Smooth muscle cell (in vitro differentiated cells): ENCODE measurements around the gene FGF12. TPM values are rescaled to one million over a fixed set of nuclear protein-coding genes. Genes with fewer than 3 reads are reported as not detected.

ENCODE experiments used
- DNase-seq: peaks from one replicate; lab custom pipeline; 2025; ENCODE audit not compliant: unreplicated experiment; lab: John Stamatoyannopoulos, UW
- H2AFZ ChIP-seq: fragments of 200-600 bp; sonication (generic); 2 replicates; pipeline ENCODE4 v1.6.0; 2016; ENCODE audit warnings: antibody characterized with exemption, low read depth, mild to moderate bottlenecking
- H3F3A ChIP-seq: fragments of 200-600 bp; sonication (generic); 2 replicates; pipeline ENCODE4 v1.6.0; 2017; ENCODE audit warnings: antibody characterized with exemption, low read depth
- H3K27ac ChIP-seq: fragments of 200-600 bp; sonication (generic); 2 replicates; pipeline ENCODE4 v1.5.1; 2016; ENCODE audit warnings: low read depth, mild to moderate bottlenecking
- H3K27me3 ChIP-seq: fragments of 200-600 bp; sonication (generic); 2 replicates; pipeline ENCODE4 v1.6.1; 2016; ENCODE audit warnings: low read depth, mild to moderate bottlenecking
- H3K36me3 ChIP-seq: fragments of 200-600 bp; sonication (generic); 2 replicates; pipeline ENCODE4 v1.5.1; 2016; ENCODE audit warnings: low read depth
- H3K4me1 ChIP-seq: fragments of 200-600 bp; sonication (generic); 2 replicates; pipeline ENCODE4 v1.5.1; 2016; ENCODE audit warnings: low read depth
- H3K4me2 ChIP-seq: fragments of 200-600 bp; sonication (generic); 2 replicates; pipeline ENCODE4 v1.6.0; 2016; ENCODE audit warnings: mild to moderate bottlenecking
- H3K4me3 ChIP-seq: fragments of 200-600 bp; sonication (generic); 2 replicates; pipeline ENCODE4 v1.5.1; 2016; ENCODE audit warnings: mild to moderate bottlenecking
- H3K79me2 ChIP-seq: fragments of 200-600 bp; sonication (generic); 2 replicates; pipeline ENCODE4 v1.6.0; 2016; ENCODE audit warnings: low read depth, mild to moderate bottlenecking
- H3K9ac ChIP-seq: fragments of 200-600 bp; sonication (generic); 2 replicates; pipeline ENCODE4 v1.6.0; 2016; ENCODE audit warnings: low read depth
- H3K9me3 ChIP-seq: fragments of 200-600 bp; sonication (generic); replicated peaks from 2 replicates; pipeline ENCODE4 v1.5.1; 2016; ENCODE audit warnings: low read depth
- H4K20me1 ChIP-seq: fragments of 200-600 bp; sonication (generic); 2 replicates; pipeline ENCODE4 v1.6.0; 2016; ENCODE audit warnings: low read depth
- CTCF ChIP-seq: fragments of 200-600 bp; sonication (generic); IDR thresholded peaks from 2 replicates; pipeline ENCODE4 v1.5.1; 2017; ENCODE audit warnings: borderline replicate concordance, mild to moderate bottlenecking, antibody characterized with exemption; ENCODE audit not compliant: insufficient read depth, poor library complexity, severe bottlenecking
- WGBS: methylation state at CpG from one replicate; pipeline ENCODE4 v1.1.7; 2016; ENCODE audit warnings: low lambda C conversion rate; 5-methylcytosine and 5-hydroxymethylcytosine counted together
- polyA plus RNA-seq: library from polyadenylated mRNA; unstranded; fragments of >200 nt; fragmentation: Nextera tagmentation; extraction: Ambion mirVana; gene quantifications from 2 replicates; pipeline ENCODE4 v1.2.1, GENCODE V29; 2016
- total RNA-seq: library from RNA; depleted of rRNA; stranded (reverse); fragments of >200 nt; gene quantifications from 2 replicates; pipeline ENCODE4 v1.2.3, GENCODE V29; 2014

Gene FGF12
- total and polyA plus RNA-seq, 2 experiments from 2014 or later: 0.47 to 1.0 TPM

GRCh38 chr3:192326656-192327055, 400.7 kb downstream of the FGF12 start:
- WGBS: 67% methylated on average over 2 of the region's 2 CpGs
- H3K4me3 ChIP-seq: no peak overlapping the region
- H3K36me3 ChIP-seq: no peaks in the 10 kb centered on the region
- H2AFZ ChIP-seq: no peak overlapping the region
- no peak overlapping the region for H3K9ac ChIP-seq
- no peak overlapping the region for H3K27ac ChIP-seq
- DNase-seq: no peak
- H3K4me1 ChIP-seq: no peaks in the 10 kb centered on the region
- H3K27me3 ChIP-seq: no peaks in the 10 kb centered on the region
- no peak for TF ChIP-seq CTCF
- H3F3A ChIP-seq: no peaks in the 10 kb centered on the region
- no peak overlapping the region for H3K4me2 ChIP-seq
- no peaks in the 10 kb centered on the region for H4K20me1 ChIP-seq
- H3K79me2 ChIP-seq: no peaks in the 10 kb centered on the region
- H3K9me3 ChIP-seq: no peaks in the 10 kb centered on the region

- Histone ChIP-seq H3K9me3 (no peaks in the 10 kb centered on the region), H3F3A (no peaks in the 10 kb centered on the region), H3K9ac (no peak overlapping the region), H3K27ac (no peak overlapping the region), H3K36me3 (no peaks in the 10 kb centered on the region), H3K4me3 (no peak overlapping the region), H4K20me1 (no peaks in the 10 kb centered on the region), H2AFZ (no peak overlapping the region), H3K4me1 (no peaks in the 10 kb centered on the region), H3K27me3 (no peaks in the 10 kb centered on the region), H3K79me2 (no peaks in the 10 kb centered on the region), H3K4me2 (no peak overlapping the region)
- TF ChIP-seq CTCF: no peak
- DNase-seq: no peak
- 86% methylated on average over 2 of the region's 2 CpGs for WGBS
Observed at GRCh38 chr3:192317564-192317963, 409.8 kb downstream of the FGF12 start.

- no peaks in the 10 kb centered on the region for H3K36me3 ChIP-seq
- no peaks in the 10 kb centered on the region for H3F3A ChIP-seq
- no peaks in the 10 kb centered on the region for H3K4me1 ChIP-seq
- no peaks in the 10 kb centered on the region for H3K27me3 ChIP-seq
- H3K4me2 ChIP-seq: no peak overlapping the region
- H3K9ac ChIP-seq: no peak overlapping the region
- H2AFZ ChIP-seq: no peak overlapping the region
- no peak for DNase-seq
- no peak for TF ChIP-seq CTCF
- no peaks in the 10 kb centered on the region for H3K9me3 ChIP-seq
- no peaks in the 10 kb centered on the region for H3K79me2 ChIP-seq
- H3K4me3 ChIP-seq: no peak overlapping the region
- no peak overlapping the region for H3K27ac ChIP-seq
- H4K20me1 ChIP-seq: no peaks in the 10 kb centered on the region
Observed at GRCh38 chr3:192313605-192314004, 413.7 kb downstream of the FGF12 start.

GRCh38 chr3:192307631-192308030, 419.7 kb downstream of the FGF12 start:
- Histone ChIP-seq H3K36me3 (no peaks in the 10 kb centered on the region), H3K4me1 (no peaks in the 10 kb centered on the region), H3K4me3 (no peak overlapping the region), H3K9me3 (no peaks in the 10 kb centered on the region), H3K27me3 (no peaks in the 10 kb centered on the region), H3F3A (no peaks in the 10 kb centered on the region), H3K4me2 (no peak overlapping the region), H3K27ac (no peak overlapping the region), H3K79me2 (no peaks in the 10 kb centered on the region), H4K20me1 (no peaks in the 10 kb centered on the region), H2AFZ (no peak overlapping the region), H3K9ac (no peak overlapping the region)
- 90% methylated on average over 3 of the region's 3 CpGs for WGBS
- no peak for TF ChIP-seq CTCF
- DNase-seq: no peak
